D341Med (cell line): Measurements from ENCODE around the gene RGS12.

ENCODE experiments used
- DNase-seq: peaks from one replicate; pipeline ENCODE4 v3.0.0; 2012; ENCODE audit warnings: low spot score

RGS12 gene

DNA sequence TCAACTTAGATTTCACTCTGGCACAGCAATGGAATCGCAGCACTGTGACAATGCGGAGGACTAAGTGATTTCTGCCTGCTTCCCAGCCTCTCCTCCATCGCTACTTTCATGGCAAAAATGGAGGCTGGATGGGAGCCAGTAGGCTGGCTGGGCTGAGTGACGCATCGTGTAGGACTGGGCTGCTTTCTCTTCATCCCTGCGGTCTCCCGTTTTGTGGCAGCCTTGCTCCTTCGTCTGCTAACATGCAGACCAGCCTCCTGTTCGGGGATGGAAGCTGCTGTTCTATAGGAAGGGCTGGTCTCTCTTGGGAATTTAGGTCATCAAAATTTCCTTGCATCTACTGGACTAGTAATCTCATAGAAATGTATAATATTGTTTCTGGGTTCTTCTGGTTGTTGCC is 15.8 kb upstream of the RGS12 start:
- no peak for DNase-seq

GRCh38 chr4:3280466-3280865 is 12.4 kb upstream of the RGS12 start:
- DNase-seq, result no peak

- no peak for DNase-seq
Observed at GRCh38 chr4:3283483-3283882, 9.3 kb upstream of the RGS12 start.

- DNase-seq, result peak; percentile 45
Observed at GRCh38 chr4:3283916-3284315, 8.9 kb upstream of the RGS12 start.

- DNase-seq, result no peak
Observed at GRCh38 chr4:3284734-3285557, 7.9 kb upstream of the RGS12 start.

GRCh38 chr4:3285558-3286334 is 7.1 kb upstream of the RGS12 start:
- peak; percentile 24 for DNase-seq

DNA sequence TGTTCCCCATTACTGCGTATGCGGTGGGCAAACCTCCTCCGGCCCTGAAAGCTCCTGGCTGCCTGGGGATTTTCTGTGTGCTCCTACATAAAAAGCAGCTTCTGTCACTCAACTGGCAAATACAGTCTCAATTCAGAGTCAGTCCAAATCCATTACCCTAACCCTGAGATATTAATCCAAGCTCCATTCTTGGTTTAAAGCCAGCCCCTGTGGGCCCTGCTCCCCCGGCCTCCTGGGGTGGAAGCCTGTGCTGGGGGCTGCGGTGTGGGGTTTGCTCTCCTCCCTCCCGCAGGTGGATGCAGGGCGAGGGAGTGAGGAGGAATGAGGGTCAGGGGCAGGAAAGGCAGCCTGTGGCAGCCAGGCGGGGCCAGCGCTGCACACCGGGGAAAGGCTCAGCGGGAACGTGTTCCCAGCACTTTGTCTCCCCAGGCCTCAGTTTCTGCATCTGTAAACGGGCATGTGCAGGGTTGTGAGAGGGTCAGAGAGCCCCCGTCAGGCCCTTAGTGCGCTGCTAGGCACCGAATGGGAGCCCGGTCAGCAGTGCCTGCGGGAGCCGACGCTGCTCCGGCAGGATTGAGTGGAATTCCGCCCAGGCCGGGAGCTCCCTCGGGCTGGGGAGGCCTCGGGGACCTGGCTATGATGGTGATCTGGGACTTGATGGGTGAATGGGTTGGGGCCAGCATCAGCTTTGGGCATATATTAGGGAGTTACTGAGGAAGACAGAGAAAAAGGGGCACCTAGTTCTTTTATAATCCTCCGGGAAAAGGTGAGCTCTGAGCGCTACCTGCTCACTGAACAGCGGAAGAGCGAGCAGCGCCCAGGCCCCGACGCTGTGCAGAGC is 6.3 kb upstream of the RGS12 start:
- peak; percentile 23 for DNase-seq

DNA sequence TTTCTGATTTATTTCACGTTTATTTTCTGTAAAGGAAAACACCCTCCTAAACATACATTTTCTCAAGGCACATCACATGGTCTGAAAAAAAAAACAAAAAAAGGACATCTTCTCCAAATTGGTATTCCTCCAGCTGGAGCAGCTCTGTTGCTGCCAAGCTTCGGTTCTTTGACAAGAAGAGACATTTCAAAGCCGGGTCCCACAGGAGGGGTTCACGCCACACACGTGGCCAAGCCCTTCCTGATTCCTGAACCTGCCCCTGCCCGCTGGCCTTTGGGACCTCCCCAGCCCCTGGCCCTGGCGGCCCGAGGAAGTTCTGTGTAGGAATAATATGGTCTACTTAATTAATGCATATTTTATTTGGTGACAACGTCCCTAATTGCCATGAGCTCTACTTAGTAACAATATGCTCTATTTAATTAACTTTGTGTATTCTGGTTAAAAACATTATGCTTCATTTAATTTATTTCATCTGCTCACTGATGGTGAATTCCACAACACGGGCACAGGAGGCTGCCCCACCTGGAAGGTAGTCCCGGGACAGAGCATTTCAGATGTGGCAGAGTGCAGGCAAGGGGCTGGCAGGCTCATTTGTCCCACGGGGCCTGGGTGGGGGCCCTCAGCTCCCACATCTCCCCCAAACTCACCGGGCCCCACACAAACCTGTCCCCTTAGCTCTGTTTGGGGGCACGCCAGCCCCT is 5.4 kb upstream of the RGS12 start:
- no peak for DNase-seq

DNA sequence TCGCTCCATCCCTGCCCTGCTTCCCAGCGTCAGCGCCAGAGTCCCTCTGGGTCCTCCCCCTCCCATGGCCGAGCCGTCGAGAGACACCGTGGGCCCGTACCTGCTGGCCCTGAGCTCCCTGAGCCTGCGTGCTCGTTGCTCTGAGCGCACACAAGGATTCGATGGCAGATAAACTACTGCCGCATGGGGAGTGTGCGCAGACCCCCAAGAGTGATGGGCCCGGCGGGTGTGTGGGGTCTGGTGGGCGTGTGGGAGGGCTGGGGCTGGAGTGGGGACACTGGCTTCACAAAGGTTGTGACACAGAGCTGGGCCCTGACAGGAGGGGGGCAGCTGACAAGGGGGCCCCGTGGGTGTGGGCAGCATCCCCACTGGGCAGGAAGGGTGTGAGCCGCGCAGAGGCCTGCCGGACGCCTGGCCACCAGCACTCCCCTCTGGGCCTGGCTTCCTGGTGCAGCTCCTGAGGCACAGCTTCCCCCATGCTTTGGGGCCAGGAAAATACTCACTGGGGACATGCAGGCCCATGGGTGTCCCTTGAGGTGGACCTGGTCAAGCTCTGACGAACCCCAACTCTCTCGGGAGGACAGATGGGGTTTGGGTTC is 4.8 kb upstream of the RGS12 start:
- DNase-seq, result no peak

DNA sequence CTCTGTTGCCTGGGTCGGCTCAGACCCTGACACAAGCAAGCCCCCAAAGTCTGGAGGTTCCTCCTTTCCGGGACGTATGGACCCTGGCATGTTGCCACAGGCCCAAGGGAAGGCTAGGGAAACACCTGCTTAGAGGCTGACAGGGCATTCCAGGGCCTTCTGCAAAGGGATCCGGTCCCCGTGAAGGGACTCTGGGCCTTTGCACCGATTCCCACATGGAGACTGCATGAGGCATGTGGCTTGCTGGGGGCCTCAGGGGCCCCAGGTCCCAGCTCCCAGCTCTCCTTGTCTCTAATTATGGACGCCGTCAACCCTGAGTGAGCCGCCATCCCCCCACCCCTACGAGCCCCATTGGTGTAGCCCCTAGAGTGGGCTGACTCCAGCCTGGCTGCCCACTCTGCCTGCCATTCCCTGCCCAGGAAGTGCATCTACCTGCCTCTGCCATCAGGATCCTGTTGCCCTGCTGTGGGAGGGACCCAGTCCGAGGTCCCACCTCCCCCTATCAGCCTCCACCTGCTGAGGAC is 4.2 kb upstream of the RGS12 start:
- DNase-seq, result no peak

DNA sequence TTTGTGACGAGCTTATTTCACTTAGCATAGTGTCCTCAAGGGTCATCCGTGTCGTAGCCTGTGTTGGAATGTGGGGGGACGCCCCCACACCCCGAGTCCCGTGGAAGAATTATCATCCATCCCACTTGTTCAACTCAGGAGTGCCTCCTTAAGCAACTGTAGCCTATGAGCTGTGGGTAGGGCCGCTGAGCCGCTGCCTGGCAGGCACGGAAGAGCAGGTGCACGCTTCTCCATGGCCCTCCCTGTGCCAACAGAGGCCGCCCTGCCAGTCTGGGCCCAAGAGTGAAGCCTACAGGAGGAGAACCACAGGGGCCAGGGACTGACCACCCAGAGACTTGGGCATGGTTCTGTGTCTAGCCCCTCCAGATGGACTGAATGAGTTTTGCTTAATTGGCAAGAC is 2.3 kb upstream of the RGS12 start:
- no peak for DNase-seq

- DNase-seq, result no peak
Observed at GRCh38 chr4:3290889-3291321, 1.9 kb upstream of the RGS12 start.

- no peak for DNase-seq
Observed at GRCh38 chr4:3291411-3291968, 1.3 kb upstream of the RGS12 start.

- peak; percentile 80 for DNase-seq
Observed at GRCh38 chr4:3291969-3292570, 751 bp upstream of the RGS12 start.

DNA sequence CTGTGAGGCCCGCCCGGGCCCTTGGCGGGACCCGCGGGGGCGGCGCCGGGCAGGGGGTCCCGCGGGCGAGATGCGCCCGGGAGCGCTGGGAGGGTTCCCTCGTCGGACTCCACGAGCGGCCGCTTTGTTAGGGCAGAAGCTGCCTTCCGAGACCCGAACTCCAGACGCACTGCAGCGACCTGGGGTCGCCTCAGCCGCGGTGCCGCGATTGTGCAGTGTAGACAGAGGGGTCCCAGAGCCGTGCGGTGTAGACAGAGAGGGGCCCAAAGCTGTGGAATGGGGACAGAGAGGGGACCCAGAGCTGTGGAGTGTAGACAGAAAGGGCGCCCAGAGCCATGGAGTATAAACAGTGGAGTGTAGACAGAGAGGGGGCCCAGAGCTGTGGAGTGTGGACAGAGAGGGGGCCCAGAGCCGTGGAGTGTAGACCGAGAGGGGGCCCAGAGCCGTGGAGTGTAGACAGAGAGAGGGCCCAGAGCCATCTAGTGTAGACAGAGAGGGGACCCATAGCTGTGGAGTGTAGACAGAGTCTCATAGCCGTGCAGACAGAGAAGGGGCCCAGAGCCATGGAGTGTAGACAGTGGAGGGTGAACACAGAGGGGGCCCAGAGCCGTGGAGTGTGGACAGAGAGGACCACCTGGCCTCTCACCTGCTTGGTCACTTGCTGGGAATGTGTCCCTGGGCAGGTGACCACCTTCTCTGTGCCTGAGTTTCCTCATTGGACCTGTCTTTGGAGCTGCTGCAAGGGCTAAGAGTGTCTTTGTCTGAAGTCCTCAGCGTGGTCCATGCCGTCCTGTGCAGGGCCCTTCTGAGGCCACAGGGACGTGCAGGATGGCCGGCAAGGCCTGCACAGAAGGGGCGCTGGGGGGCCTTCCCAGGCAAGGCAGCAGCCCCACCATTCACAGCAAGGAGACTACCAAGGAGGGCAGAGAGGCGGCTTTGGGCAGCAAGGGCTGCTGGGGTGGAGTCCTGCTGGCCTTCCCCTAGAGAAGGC is 875 bp downstream of the RGS12 start:
- DNase-seq, result no peak

- DNase-seq, result no peak
Observed at GRCh38 chr4:3294401-3295241, 1.8 kb downstream of the RGS12 start.

DNA sequence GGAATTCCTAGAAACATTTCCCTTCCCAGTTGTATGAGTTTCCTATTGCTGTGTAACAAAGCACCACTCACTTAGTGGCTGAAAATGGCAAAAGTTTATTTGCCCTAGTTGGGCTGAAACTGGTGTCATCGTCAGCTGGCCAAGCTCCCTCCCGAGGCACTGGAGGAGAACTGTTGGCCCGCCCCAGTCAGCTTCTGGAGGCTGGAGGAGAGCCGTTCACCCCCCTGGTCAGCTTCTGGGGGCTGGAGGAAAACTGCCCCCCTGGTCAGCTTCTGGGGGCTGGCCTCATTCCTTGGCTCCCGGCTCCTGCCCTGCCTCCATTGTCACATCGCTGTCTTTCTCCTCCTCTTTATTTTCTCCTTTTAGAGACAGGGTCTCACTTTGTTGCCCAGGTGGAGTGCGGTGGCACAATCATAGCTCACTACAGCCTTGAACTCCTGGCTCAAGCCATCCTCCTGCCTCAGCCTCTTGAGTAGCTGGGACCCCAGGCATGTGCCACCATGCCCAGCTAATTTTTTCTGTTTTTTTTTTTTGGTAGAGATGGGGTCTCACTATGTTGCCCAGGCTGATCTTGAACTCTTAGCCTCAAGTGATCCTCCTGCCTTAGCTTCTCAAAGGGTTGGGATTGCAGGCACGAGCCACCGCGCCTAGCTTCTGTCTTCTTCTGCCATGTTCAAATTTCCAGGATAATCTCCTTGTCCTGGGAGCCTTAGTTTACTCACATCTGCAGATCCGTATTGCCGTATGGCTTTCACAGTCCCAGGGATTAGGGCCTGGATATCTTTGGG is 3.2 kb downstream of the RGS12 start:
- no peak for DNase-seq
